GM10847 (cell line): Measurements from ENCODE around the gene GNAI1.

Experiments
- POLR2A ChIP-seq: IDR thresholded peaks from 2 replicates; pipeline ENCODE4 v1.6.1; 2011; ENCODE audit not compliant: insufficient read length; ENCODE audit errors: extremely low read depth

GNAI1 gene

GRCh38 chr7:80134536-80135308, at the start of gene GNAI1:
TSS of gene GNAI1 (plus strand) at chr7:80134831. CDS start at chr7:80135161, 330 bp downstream.
- no peak for TF ChIP-seq POLR2A

DNA sequence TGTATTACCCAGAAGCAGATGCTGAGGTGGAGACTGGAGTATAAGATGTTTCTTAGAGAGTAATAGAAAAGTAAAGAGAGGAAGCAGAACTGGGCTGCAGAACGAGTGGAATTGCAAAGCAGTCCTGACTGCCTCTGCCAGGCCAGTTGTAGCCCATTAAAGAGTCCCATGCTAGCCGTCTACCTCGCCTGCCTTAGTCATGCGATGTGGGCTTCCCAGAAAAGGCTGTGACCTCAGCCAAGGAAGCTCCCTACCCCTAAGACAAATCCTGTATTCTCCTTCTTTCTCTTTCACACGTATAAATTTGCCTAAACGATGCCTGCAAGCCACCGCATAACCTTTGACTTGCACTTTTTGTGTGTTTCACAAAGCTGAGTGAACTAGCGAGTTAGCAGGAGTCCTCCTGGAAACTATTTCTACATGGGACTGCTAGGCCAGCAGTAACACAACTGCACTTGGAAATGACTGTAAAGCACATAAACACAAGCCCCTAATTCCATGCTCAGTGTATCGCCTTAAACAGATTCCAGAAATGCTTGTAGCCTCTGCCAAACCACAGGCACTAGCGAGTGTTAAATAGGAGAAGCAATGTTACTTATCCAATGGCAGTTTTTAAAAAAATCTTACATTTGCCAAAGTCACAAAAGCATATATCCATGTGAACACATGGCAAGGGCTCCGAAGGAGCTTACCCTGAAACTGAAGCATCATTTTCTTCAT, 47.4 kb upstream of the GNAI1 start:
- no peak for TF ChIP-seq POLR2A

DNA sequence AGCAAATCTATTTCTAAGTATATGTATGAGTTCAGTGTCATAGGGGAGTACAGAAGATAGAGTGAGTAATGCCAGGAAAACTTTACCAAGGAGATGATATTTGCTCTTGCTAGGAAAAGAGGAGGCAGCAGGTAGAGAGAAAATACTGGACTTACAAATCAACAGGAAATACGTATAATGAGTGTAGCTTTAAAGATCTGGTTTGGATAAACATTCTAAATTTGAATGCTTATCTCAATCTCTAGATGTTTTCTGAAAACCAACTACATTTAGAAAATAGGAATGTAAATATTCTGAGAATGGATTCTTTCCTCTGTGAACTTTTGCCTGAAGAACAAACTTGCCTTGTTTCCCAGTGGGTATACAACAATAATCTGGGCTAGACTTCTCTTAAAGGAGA, 46.9 kb upstream of the GNAI1 start:
- TF ChIP-seq POLR2A: no peak

DNA sequence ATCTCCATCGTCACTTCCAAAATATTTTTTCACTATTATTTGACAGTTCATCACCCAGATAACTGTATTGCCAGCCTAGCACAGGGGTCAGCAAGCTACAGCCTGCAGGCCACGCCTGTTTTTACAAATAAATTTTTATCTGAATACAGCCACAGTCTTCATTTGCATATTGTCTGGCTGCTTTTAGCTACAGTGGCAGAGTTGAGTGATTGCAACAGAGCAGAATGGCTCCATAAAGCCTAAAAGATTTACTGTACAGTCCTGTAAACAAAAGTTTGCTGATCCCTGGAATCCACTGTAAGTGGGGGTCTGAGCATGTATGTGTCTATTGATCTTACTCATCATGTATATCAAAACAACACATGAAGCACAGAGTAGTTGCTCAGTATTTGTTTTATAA, 45.9 kb upstream of the GNAI1 start:
- TF ChIP-seq POLR2A: no peak

DNA sequence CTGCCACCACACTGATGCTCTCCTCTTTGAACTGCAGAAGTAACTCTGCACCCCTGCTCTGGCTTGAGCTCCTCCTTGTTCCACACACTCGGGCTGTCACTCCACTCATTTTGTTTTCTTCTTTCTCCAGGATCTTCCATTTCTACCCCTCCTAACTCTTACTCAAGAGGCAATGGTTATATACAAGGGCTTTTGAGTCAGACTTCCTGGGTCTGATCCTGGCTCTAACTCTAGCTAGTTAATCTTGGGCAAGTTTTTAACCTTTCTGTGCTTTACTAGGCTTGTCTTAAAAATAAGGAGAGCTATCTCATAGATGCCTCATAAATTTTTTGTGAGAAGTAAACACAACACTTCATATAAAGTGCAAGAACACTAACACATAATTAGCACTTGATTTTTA, 45.3 kb upstream of the GNAI1 start:
- TF ChIP-seq POLR2A: no peak

DNA sequence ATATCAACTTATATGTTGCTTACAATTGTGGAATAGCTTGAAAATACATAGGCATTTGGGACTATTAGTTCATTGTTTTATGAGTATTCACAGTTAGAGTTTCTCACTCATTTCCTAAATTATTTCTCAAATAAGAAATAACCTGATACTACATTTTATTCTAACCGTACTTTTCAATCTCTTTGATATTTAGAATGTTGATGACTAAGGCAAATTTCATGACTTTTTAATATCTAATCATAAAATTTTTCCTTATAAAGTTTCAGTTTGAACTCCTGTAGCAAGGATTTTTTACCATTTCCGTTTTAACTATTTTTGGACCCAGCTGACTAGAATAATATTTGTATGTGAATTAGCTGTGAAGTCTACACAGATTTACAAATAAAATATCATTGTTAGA, 41.3 kb upstream of the GNAI1 start:
- no peak for TF ChIP-seq POLR2A

- TF ChIP-seq POLR2A: no peak
Observed at GRCh38 chr7:80095545-80095944, 39.1 kb upstream of the GNAI1 start.

- no peak for TF ChIP-seq POLR2A
Observed at GRCh38 chr7:80097756-80098155, 36.9 kb upstream of the GNAI1 start.

DNA sequence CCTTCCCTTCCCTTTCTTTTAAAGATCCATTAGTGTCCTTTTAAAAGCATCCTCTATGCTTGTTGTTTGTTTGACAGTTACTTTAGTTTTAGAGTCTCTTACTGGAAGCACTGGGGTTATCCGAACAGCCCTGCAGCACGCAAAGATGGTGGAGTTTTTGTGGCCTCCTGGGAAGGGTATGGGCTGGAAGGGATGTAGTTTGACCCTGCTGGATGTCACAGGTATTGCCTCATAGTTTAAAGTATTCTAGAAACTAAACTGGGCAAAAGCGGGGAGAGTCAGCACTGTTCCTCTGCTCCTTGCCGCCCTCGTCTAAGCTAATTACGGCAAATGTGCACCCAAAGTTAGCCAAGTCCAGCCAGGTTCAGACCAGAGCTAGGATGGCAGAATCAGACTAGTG, 35.8 kb upstream of the GNAI1 start:
- TF ChIP-seq POLR2A: no peak

DNA sequence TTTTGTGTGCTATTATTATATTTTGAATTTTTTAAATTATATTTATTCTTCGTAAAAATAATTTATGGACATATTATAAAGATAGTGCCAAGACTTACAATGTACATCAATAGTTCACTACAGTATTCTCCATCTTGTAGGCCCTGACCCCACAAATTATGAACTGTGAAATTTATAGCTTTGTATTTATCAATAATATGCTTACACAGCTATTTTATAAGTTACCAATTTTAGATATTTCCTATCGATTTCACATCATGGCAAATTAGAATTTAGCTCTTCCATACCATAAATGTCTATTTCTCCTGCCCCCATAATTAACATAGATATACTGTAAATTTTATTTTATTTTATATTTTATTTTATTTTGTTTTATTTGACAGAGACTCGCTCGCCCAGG, 34.4 kb upstream of the GNAI1 start:
- no peak for TF ChIP-seq POLR2A

DNA sequence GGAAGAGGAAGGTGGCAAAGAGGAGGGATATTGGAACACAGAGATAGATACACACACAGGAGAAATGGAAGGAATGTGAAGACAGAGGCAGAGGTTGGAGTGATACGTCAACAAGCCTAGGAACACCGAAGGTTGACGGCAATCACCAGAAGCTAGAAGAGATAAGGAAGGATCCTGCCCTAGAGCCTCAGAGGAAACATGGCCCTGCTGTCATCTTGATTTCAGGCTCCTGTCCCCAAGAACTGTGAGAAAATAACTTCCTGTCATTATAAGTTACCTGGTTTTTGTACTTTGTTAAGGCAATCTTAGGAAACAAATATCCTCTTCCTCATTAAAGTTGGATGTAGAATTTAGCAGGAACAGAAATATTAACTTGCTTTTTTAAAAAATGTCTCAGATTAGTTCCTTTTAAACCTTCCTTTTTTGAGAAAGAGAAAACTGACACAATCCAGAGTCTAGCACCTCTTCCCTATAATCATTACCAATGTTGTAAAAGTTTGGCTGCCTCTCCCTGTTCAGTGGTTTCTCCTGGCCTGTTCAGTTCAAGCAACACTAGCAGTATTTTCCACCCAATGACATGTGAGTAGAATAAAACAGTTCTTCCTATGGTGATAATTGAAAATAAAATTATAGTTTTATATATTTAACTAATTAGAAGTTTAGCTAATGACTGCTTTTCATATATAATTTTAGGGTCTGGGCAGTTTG, 28.8 kb upstream of the GNAI1 start:
- TF ChIP-seq POLR2A: no peak

GRCh38 chr7:80106498-80107113, 28.0 kb upstream of the GNAI1 start:
- no peak for TF ChIP-seq POLR2A

DNA sequence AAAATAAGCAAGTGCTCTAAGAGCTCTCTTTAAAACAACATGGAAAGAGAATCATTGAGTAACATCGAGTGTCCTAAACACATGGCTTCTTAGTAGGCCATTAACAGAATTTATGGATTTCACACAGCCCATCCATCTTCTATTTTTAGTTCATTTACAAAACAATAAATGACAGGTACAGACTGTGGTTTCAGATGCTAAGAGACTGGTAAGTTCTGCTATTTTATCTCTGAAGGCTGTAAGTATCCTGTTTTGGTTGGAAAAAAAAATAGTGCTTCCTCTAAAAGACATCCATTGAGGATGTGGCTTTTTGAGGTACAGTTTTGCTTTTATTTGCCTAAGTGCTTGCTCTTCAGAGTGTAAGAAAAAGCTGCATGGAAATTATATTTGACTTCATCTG, 27.4 kb upstream of the GNAI1 start:
- no peak for TF ChIP-seq POLR2A

- no peak for TF ChIP-seq POLR2A
Observed at GRCh38 chr7:80110376-80110775, 24.3 kb upstream of the GNAI1 start.

DNA sequence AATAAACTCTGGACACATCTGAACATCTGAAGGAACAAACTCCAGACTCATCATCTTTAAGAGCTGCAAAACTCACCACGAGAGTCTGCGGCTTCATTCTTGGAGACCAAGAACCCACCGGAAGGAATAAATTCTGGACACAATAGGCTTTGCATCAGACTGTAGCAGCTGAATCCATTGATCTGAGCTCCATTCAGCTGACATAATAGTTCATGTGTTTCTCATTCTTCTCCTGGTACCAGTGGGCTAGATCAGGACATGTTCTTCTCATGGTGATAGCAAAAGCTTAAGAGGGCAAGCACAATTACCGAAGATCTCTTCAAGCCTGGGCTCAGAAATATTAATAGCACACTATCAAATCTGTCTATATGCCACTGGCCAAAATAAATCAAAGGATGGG, 20.5 kb upstream of the GNAI1 start:
- TF ChIP-seq POLR2A: no peak

- TF ChIP-seq POLR2A: no peak
Observed at GRCh38 chr7:80124526-80125264, 9.9 kb upstream of the GNAI1 start.
